Measurements from ENCODE around the gene HLA-DPB1.

HLA-DPB1 gene

GRCh38 chr6:33075568-33076405 lies at the start of gene HLA-DPB1:
HLA-DPB1 (plus strand) TSS chr6:33075990; CDS start chr6:33076042, 52 bp downstream.
- no peak within 1 kb of the TSS for H3K27ac ChIP-seq
- no peak for TF ChIP-seq ZFX (IDR thresholded peaks at IDR 0.05)
- TF ChIP-seq, protein P1, sequence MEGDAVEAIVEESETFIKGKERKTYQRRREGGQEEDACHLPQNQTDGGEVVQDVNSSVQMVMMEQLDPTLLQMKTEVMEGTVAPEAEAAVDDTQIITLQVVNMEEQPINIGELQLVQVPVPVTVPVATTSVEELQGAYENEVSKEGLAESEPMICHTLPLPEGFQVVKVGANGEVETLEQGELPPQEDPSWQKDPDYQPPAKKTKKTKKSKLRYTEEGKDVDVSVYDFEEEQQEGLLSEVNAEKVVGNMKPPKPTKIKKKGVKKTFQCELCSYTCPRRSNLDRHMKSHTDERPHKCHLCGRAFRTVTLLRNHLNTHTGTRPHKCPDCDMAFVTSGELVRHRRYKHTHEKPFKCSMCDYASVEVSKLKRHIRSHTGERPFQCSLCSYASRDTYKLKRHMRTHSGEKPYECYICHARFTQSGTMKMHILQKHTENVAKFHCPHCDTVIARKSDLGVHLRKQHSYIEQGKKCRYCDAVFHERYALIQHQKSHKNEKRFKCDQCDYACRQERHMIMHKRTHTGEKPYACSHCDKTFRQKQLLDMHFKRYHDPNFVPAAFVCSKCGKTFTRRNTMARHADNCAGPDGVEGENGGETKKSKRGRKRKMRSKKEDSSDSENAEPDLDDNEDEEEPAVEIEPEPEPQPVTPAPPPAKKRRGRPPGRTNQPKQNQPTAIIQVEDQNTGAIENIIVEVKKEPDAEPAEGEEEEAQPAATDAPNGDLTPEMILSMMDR (conservative IDR thresholded peaks at IDR 0.05) = no peak

DNA sequence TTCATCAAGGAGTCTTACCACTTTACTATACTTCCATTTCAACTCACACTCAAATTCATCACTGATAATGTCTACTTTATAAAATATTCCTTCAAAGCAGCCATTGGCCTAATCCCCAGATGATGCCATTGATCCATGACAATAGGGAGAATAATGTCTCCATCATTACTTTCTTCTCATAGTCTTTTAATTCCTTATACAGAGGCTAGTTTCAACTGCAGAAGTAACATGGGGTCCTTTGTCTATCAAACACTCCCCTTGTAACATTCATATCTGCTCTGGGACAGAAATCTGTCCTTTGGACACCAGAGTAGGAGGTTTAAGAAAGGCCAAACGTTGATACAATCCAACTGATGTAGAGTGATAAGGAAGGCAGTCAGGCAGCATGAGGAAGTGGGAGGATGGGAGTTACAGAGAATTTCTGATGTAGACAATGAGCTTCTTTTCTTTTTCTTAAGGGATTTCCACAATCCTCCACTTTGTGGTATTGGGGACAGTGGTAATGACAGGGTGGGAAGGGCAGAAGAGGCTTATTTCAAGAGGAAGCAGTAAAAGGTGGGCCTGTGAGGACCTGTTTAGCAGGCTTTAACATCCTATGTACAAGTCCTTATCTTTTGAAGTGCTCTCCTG lies 47.5 kb upstream of the HLA-DPB1 start:
- TF ChIP-seq ZFX (IDR thresholded peaks at IDR 0.05) = no peak
- TF ChIP-seq, protein P1 (conservative IDR thresholded peaks at IDR 0.05) = no peak
- H3K27ac ChIP-seq = no peak overlapping the region

DNA sequence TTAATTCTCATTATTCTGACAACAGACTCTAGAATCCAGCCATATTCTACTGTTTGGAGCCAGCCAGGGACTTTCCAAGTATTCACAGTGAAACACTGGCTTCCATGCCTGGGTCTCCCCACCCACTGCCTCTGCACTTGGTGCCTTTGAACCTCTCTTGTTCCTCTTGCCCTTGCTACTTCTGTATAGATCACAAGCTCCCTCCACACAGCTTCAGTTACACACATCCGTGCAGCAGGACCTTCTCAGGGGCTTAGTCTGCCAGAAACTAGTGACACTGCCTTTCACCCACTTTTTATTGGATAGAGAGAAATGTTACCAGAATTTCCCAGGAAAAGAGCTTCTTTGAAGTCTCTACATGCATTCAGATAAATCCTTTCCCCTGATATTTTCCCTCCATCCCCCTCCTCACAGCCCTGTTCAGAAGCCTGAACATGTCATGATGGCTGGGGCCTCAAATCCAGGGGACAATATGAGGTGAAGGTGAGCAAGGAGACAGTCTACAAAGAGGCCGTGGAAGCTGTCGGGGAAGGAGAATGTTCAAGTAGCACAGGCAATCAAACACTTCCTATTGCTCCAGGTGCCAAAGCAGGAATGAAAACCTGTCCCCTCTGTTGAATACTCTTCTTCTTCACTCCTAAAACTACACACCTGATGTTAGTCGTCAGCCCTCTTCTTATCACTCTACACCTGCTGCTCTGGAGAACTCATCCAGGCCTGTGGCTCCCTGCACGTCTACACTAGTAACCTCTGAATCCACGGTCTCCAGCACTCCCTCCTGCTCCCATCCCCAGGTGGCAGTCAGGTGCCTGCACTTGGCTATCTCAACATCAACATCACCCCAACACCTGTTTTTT lies 46.2 kb upstream of the HLA-DPB1 start:
- no peak overlapping the region for H3K27ac ChIP-seq
- no peak for TF ChIP-seq ZFX (IDR thresholded peaks at IDR 0.05)
- TF ChIP-seq, protein P1 (conservative IDR thresholded peaks at IDR 0.05) = no peak

DNA sequence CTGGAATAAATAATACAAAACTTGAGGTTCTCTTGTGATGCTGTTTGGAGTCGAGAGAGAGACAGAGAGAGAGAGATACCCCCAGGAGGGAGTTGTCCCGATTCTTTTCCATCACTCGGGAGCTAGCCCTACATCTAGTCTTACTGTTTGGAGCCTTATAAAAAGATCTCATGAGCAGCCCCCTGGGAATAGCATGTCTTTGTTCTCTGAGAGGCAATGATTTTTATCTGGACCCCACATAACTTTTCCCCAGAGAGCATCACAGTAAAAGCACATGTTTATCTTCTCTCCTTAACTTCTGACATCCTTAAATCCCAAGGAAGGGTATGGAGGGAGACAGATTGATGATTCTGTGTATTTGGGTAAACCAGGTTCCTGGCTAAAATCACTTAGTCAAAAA lies 45.5 kb upstream of the HLA-DPB1 start:
- TF ChIP-seq ZFX (IDR thresholded peaks at IDR 0.05) = no peak
- TF ChIP-seq, protein P1 (conservative IDR thresholded peaks at IDR 0.05) = no peak
- H3K27ac ChIP-seq = no peak overlapping the region

DNA sequence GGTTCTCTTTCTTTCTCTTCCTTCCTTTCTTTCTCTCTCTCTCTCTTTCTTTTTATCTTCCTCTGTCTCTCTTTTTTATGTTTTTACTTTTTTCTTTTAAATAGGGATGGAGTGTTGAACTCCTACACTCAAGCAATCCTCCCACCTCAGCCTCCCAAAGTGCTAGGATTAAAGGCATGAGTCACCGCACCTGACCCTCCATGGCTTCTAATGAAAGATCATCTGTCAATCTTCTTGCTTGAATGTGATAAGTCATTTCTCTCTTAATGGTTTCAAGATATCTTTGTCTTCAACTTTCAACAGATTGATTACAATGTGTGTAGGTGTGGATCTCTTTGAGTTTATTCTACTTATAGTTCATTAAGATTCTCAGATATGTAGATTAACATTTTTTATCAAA lies 41.2 kb upstream of the HLA-DPB1 start:
- TF ChIP-seq, protein P1 (conservative IDR thresholded peaks at IDR 0.05) = no peak
- TF ChIP-seq ZFX (IDR thresholded peaks at IDR 0.05) = no peak
- H3K27ac ChIP-seq = no peak overlapping the region

DNA sequence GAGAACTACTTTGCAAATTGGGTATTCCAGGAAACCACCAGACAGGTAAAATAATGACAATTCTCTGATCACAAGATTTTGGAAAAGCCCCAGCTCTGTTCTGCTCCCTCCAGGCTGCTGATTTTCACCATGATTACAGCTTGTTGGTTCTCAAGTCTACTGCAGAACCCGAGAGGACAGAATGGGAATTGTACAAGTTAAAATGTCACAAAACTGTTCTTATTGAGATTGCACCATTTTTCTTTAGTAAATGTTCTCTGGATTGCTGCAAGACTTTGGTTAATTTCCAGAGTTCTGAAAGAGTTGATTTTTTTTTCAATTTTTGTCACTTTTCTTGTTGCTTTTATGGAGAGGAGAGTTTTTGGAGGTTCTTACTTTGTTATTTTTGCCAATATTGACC lies 39.3 kb upstream of the HLA-DPB1 start:
- H3K27ac ChIP-seq = no peak overlapping the region
- no peak for TF ChIP-seq ZFX (IDR thresholded peaks at IDR 0.05)
- TF ChIP-seq, protein P1 (conservative IDR thresholded peaks at IDR 0.05) = no peak
